GM12892 (cell line): ENCODE data around the gene ABHD2.

Source experiments
- DNase-seq: peaks from one replicate; pipeline ENCODE4 v3.0.0; 2011; ENCODE audit not compliant: insufficient read length
- FAIRE-seq: peaks from 2 replicates; lab custom pipeline; 2011; peaks lifted over from hg19 to GRCh38; lab: Jason Lieb, UNC
- POLR2A ChIP-seq: IDR thresholded peaks from 2 replicates; pipeline ENCODE4 v1.6.1; 2011; ENCODE audit warnings: low read depth, low read length, control low read depth
- POLR2AphosphoS5 ChIP-seq: IDR thresholded peaks from 2 replicates; pipeline ENCODE4 v1.6.1; 2011; ENCODE audit warnings: low read depth, low read length, control low read depth
- TAF1 ChIP-seq: IDR thresholded peaks from 2 replicates; pipeline ENCODE4 v1.6.1; 2011; ENCODE audit warnings: low read depth, mild to moderate bottlenecking, control low read depth, low read length, borderline replicate concordance

Gene ABHD2

GRCh38 chr15:89199746-89200145, 111.5 kb downstream of the ABHD2 start:
- no peak for DNase-seq
- FAIRE-seq, result no peak
- TF ChIP-seq POLR2AphosphoS5 (no peak), TAF1 (no peak), POLR2A (no peak)

- no peak for TF ChIP-seq POLR2A
- TF ChIP-seq TAF1, result no peak
- no peak for TF ChIP-seq POLR2AphosphoS5
- DNase-seq, result no peak
- no peak for FAIRE-seq
These were observed 111.9 kb downstream of the ABHD2 start for GRCh38 chr15:89200182-89200581.

GRCh38 chr15:89201465-89202005, 113.3 kb downstream of the ABHD2 start:
- DNase-seq (no peak), FAIRE-seq (no peak)

GRCh38 chr15:89203705-89204273, 115.5 kb downstream of the ABHD2 start:
- FAIRE-seq (no peak), DNase-seq (no peak)
- no peak for TF ChIP-seq POLR2A

More at GRCh38 chr15:89201465-89202005, 113.3 kb downstream of the ABHD2 start:
- TF ChIP-seq POLR2AphosphoS5 (no peak), TAF1 (no peak), POLR2A (no peak)

- TF ChIP-seq POLR2A, result no peak
- no peak for TF ChIP-seq TAF1
- TF ChIP-seq POLR2AphosphoS5, result no peak
- no peak for FAIRE-seq
- no peak for DNase-seq
These were observed 117.8 kb downstream of the ABHD2 start for GRCh38 chr15:89205991-89206585.

- TF ChIP-seq TAF1, result no peak
- no peak for TF ChIP-seq POLR2A
- no peak for TF ChIP-seq POLR2AphosphoS5
- peak; percentile 70 for FAIRE-seq
- peak; percentile 77 for DNase-seq
These were observed 118.7 kb downstream of the ABHD2 start for GRCh38 chr15:89206908-89207331.

GRCh38 chr15:89208256-89208655, 120.0 kb downstream of the ABHD2 start:
- FAIRE-seq (no peak), DNase-seq (no peak)
- no peak for TF ChIP-seq POLR2AphosphoS5
- TF ChIP-seq POLR2A, result no peak
- no peak for TF ChIP-seq TAF1

- DNase-seq, result no peak
- no peak for FAIRE-seq
- no peak for TF ChIP-seq POLR2A
- no peak for TF ChIP-seq TAF1
- no peak for TF ChIP-seq POLR2AphosphoS5
These were observed 120.8 kb downstream of the ABHD2 start for GRCh38 chr15:89209057-89209456.

- no peak for DNase-seq
- TF ChIP-seq TAF1 (no peak), POLR2AphosphoS5 (no peak), POLR2A (no peak)
- FAIRE-seq, result no peak
These were observed 123.5 kb downstream of the ABHD2 start for GRCh38 chr15:89211678-89212170.

GRCh38 chr15:89215627-89216026, 127.4 kb downstream of the ABHD2 start:
- no peak for FAIRE-seq

GRCh38 chr15:89217031-89217430, 128.8 kb downstream of the ABHD2 start:
- FAIRE-seq, result no peak
- no peak for DNase-seq
- TF ChIP-seq TAF1 (no peak), POLR2AphosphoS5 (no peak), POLR2A (no peak)

More at GRCh38 chr15:89215627-89216026, 127.4 kb downstream of the ABHD2 start:
- no peak for DNase-seq
- no peak for TF ChIP-seq POLR2A
- TF ChIP-seq POLR2AphosphoS5, result no peak

GRCh38 chr15:89217686-89218376, 129.6 kb downstream of the ABHD2 start:
- DNase-seq (no peak), FAIRE-seq (no peak)
- no peak for TF ChIP-seq POLR2AphosphoS5
- TF ChIP-seq POLR2A, result no peak
- TF ChIP-seq TAF1, result no peak
